ENCODE data around the gene AKT2. TPM values are rescaled to one million over a fixed set of nuclear protein-coding genes. Genes with fewer than 3 reads are reported as not detected.

Gene AKT2
- 225 and 245 TPM in 2 replicates for total RNA-seq (2013; cell fraction: nucleolus; rRNA removed)
- total RNA-seq (2014; rRNA removed) (65.3 and 69.4 TPM in 2 replicates), total RNA-seq (2014; rRNA removed; fragmentation: Illumina TruSeq; extraction: Trizol) (69.1 and 73.6 TPM in 2 replicates), total RNA-seq (2021) (154 and 158 TPM in 2 replicates), polyA plus RNA-seq (2011; rRNA removed) (88.6 and 185 TPM in 2 replicates), polyA plus RNA-seq (2014; fragmentation: Illumina TruSeq; extraction: Trizol) (67.5 and 136 TPM in 2 replicates), polyA plus RNA-seq (2014; fragmentation: Nextera tagmentation; extraction: Ambion mirVana) (1 to 10 TPM; 1.0 to 2.5 TPM), polyA plus RNA-seq (2014; rRNA removed) (128 and 161 TPM in 2 replicates), polyA plus RNA-seq (2016; fragmentation: Nextera tagmentation; extraction: Ambion mirVana) (10 to 100 TPM; 34.6 to 37.4 TPM), polyA minus RNA-seq (2011; rRNA and poly(A)+ RNA removed) (86.9 and 127 TPM in 2 replicates), Bru-seq, nascent RNA (percentile 77 among the genes with signal in this experiment), BruChase-seq, experiment 1, labeled RNA remaining after a 6-hour chase (percentile 89 among the genes with signal in this experiment), BruChase-seq, experiment 2, labeled RNA remaining after a 2-hour chase (percentile 81 among the genes with signal in this experiment)
- polyA plus RNA-seq (2011; ENCODE audit: low read depth): 28.0 TPM
- polyA plus RNA-seq (2011; cell fraction: cytosol; rRNA removed): 170 and 190 TPM in 2 replicates
- 414 and 491 TPM in 2 replicates for polyA plus RNA-seq (2011; cell fraction: nucleus; rRNA removed)
- 90.9 and 106 TPM in 2 replicates for polyA plus RNA-seq (2012)
- 49.3 and 54.7 TPM in 2 replicates for polyA minus RNA-seq (2011; cell fraction: cytosol; rRNA and poly(A)+ RNA removed)
- polyA minus RNA-seq (2011; cell fraction: nucleus; rRNA and poly(A)+ RNA removed): 56.0 and 75.0 TPM in 2 replicates
- long read RNA-seq, experiment 1, partial matches to known transcripts: 0 of 1 reads
- long read RNA-seq, experiment 1, other reads (novel, unspliced or antisense): 1 of 1 reads
- long read RNA-seq, experiment 2, partial matches to known transcripts: 0 of 2 reads
- long read RNA-seq, experiment 2, other reads (novel, unspliced or antisense): 2 of 2 reads

- Histone ChIP-seq H3K36me3 (ENCODE audit: control insufficient read depth in 2 of 2, insufficient read depth in 2 of 2, low read length in 1 of 2) (peaks cover 0 to 7% of the 10 kb centered on the region in 2 experiments; a peak in 2 of 4 replicates), H3K9ac (ENCODE audit: control insufficient read depth, insufficient read depth, low read length) (peak within 1 kb of the TSS; percentile 87), H3K4me1 (ENCODE audit: control insufficient read depth, insufficient read depth, low read length) (peaks cover 21% of the 10 kb centered on the region), H2AFZ (ENCODE audit: control insufficient read depth, low read depth, low read length) (peak within 1 kb of the TSS; percentile 69), H3K79me2 (ENCODE audit: control insufficient read depth, insufficient read depth, low read length) (peaks cover 54% of the 10 kb centered on the region), H3K9me3 (replicated peaks; ENCODE audit: control insufficient read depth, insufficient read depth, low read length) (no peaks in the 10 kb centered on the region), H3K27ac (ENCODE audit: control insufficient read depth, insufficient read depth) (peak within 1 kb of the TSS; percentile 91), H3K4me2 (ENCODE audit: control insufficient read depth, insufficient read depth) (peak within 1 kb of the TSS; percentile 62), H4K20me1 (ENCODE audit: control insufficient read depth, insufficient read depth) (peaks cover 2% of the 10 kb centered on the region; the same call in 1 of the 2 replicates), H3K27me3 (replicated peaks in 1 of 2; ENCODE audit: control insufficient read depth in 2 of 2, insufficient read depth in 2 of 2, low read length in 1 of 2) (no peaks in the 10 kb centered on the region), H3K4me3 (peak within 1 kb of the TSS; percentile 99)
- SMC1A ChIA-PET (ENCODE audit: uncharacterized antibody, unreplicated experiment): interaction anchor here (0.9 to 1.2 kb wide), 3 partner anchors 8 to 63 kb away, joined by 3 to 4 read pairs (median 3); partner anchors contain the start of genes C19orf47 and PLD3
- RAD21 ChIA-PET (ENCODE audit: unreplicated experiment): interaction anchor here (0.6 to 1.6 kb wide), 6 partner anchors 21 to 178 kb away, joined by 3 to 6 read pairs (median 3); no protein-coding TSS in a partner anchor
- under 1% methylated on average over 39 of the region's 84 CpGs for WGBS (ENCODE audit: insufficient coverage, insufficient replicate concordance, low lambda C conversion rate, missing lambda C conversion rate)
- POLR2A ChIA-PET: interaction anchor here (0.9 to 2.6 kb wide), 4 partner anchors 10 to 136 kb away, joined by 3 to 15 read pairs (median 4); no protein-coding TSS in a partner anchor
- no TSS peak for BruUV-seq (replicated peaks)
- FAIRE-seq (peak; percentile 65), DNase-seq (ENCODE audit: low read depth, low spot score) (peak; percentile 48), ATAC-seq (peak; percentile 59)
- in situ Hi-C loops (cut with MboI) (no loop called here), intact Hi-C loops (cut with micrococcal nuclease; ENCODE audit: unreplicated experiment) (no loop called here)
- CTCF ChIA-PET: interaction anchor here (0.6 kb wide), 1 partner anchor 121 kb away, joined by 3 read pairs; no protein-coding TSS in a partner anchor
- TF ChIP-seq CREB1 (IDR thresholded peaks at IDR 0.05; ENCODE audit: low read depth) (peak; percentile 85), IRF4 (IDR thresholded peaks at IDR 0.05; ENCODE audit: low read depth, low read length) (no peak), RELA (IDR thresholded peaks at IDR 0.05; ENCODE audit: borderline replicate concordance, partially characterized antibody) (no peak), ZNF207 (IDR thresholded peaks at IDR 0.05; ENCODE audit: borderline replicate concordance) (0 out of 2 replicates have a peak, but pooled peaks have one; percentile 3), BCLAF1 (IDR thresholded peaks at IDR 0.05) (peak; percentile 85), JUND (IDR thresholded peaks at IDR 0.05; ENCODE audit: low read depth, low read length) (peak; percentile 95), POLR2AphosphoS5 (IDR thresholded peaks at IDR 0.05; ENCODE audit: low read length) (peak; percentile 98), NFYA (IDR thresholded peaks at IDR 0.05; ENCODE audit: borderline replicate concordance, low read depth, low read length) (no peak), SREBF1 (IDR thresholded peaks at IDR 0.05; ENCODE audit: low read length) (peak; percentile 88), YY1 (IDR thresholded peaks at IDR 0.05; ENCODE audit: low read depth, low read length) (peak; percentile 43; the same call in 1 of the 2 replicates), POU2F2 (IDR thresholded peaks at IDR 0.05; ENCODE audit: borderline replicate concordance, low read depth, low read length) (peak; percentile 75; the same call in 2 of the 3 replicates), NFYB (IDR thresholded peaks at IDR 0.05; ENCODE audit: insufficient read depth, low read depth, low read length) (no peak), IRF5 (IDR thresholded peaks at IDR 0.05; ENCODE audit: borderline replicate concordance) (no peak), POLR2A (IDR thresholded peaks at IDR 0.05; ENCODE audit: low read depth, low read length) (peak; percentile 79)
Measured at GRCh38 chr19:40284501-40285352, at the start of gene AKT2. AKT2 (minus strand) TSS chr19:40285345; CDS start chr19:40265267, 20,078 bp downstream.

Measured in GM12878 (cell line).